Kidney capillary endothelial cell (primary cell): ENCODE data around the gene RPN2.
"Not testable (repeated sequence)": the region's sequence is repeated elsewhere in the genome, so short reads cannot be mapped to it uniquely, and the experiment has no call there.

Experiments
- DNase-seq: peaks from one replicate; pipeline ENCODE4 v3.0.0-alpha.2; 2018; ENCODE audit warnings: low spot score

Gene RPN2

DNA sequence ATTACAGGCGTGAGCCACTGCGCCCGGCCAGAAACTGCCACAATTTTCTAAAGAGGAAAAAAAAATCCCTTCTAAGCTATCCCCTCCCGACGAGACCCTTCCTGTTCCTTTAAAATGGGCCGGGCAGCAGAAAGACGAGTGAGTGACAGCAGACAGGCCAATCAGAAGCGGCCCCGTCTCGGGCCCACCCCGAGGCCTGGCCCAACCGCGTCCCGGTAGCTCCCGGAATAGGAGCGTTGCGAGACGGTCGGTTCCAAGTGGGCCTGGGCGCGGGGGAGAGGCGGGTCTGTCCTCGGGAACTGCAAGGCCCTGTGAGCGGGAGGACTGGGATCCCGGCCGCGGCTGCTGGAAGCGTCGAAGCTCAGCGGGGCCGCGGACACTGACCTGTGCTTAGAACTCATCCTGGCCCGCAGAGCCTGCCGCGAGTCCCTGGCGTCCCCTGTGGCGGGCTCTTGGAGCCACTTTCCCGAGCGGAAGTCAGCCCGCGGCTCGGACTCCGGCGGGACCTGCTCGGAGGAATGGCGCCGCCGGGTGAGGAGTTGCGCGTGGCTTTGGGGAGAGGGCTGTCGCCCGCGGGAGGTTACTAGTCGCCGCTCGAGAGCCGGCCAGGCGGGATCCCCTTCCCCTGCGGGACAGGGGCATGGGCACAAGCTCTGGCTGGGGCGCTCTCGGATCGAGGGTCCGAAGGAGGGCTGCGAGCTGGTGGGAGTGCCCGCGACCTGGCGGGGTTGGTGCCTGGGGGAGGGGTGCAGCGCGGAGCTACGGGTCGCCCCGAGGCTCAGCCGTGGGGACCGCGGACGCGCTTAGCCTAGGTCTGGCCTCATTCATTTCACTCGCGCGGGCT is at the start of gene RPN2, which contains the start of gene MROH8:
Gene RPN2 (plus strand): TSS at position 492 of the 844 bp plus-strand sequence. CDS start 27 bp downstream, at position 519.
Gene MROH8 (minus strand): TSS at position 710 of the 844 bp plus-strand sequence.
- peak; percentile 95 for DNase-seq

DNA sequence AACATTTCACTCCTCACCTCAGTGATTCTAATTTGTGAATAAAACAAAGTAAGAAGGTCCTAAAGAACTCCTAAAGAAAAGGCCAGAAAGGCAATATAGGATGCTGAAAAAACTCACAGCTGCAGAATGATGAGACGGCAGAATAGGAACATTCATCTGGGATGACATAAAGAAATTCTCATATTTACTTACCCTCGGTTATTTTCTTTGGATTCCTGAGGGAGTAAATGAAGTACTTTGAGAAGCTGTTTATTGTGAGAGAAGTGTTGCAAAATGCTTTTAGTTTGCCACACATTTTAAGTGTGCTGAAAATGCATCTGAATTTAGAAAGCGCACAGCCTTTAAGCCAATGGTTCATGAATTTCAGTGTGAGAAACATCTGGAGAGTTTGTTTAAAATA is 47.6 kb upstream of the RPN2 start:
- DNase-seq: no peak

DNA sequence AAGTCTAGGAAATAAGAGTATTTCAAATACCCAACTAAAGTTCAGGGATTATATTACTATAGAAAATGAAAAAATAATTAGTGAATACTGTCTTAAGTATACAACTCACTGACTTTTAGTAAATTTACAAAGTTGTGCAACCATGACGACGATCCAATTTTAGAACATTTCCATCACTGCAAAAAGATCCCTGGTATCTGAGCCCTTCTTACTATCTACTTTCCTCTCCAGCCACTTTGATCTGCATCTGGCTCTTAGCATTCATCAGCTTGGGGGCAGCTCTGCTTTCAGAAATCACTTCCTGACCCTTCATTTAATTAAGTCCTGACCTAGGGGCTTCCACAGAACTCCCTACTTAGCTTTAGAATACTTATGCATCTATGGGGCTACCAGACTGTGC is 45.2 kb upstream of the RPN2 start:
- DNase-seq: no peak

DNA sequence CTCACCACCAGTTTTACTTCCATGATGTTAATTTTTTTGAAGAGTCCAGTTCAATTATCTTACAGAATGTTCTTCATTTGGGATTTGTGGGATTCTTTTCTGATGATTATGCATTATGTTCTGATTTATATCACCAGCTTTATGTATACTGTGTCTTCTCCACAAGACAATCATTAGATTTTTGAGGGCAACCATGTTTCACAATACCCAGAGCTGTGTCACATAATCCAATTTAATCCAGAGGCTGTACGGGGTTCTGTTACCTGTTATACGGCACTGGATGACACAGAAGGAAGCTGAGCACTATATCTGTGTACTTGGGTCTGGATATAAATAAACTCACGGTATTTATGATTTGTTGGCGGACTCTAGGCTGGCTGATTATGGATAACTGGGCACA is 41.6 kb upstream of the RPN2 start:
- no peak for DNase-seq

- no peak for DNase-seq
Observed at GRCh38 chr20:37142708-37143107, 36.4 kb upstream of the RPN2 start.

GRCh38 chr20:37144856-37145404 is 34.2 kb upstream of the RPN2 start:
- DNase-seq: no peak

DNA sequence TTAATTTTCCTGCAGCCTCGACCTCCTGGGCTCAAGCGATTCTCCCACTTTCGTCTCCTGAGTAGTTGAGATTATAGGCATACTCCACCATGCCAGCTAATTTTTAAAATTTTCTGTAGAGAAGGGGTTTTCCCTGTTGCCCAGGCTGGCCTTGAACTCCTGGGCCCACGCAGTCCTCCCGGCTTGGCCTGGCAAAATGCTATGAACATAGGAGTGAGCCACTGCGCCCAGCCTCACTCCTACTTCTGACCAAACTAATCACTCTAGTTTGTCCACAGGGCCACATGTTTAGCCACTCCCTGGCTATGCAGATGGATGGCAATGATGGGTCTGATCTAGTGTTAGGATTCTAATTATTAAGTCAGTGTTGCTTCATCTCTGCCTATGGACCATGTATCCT is 31.9 kb upstream of the RPN2 start:
- DNase-seq: no peak

DNA sequence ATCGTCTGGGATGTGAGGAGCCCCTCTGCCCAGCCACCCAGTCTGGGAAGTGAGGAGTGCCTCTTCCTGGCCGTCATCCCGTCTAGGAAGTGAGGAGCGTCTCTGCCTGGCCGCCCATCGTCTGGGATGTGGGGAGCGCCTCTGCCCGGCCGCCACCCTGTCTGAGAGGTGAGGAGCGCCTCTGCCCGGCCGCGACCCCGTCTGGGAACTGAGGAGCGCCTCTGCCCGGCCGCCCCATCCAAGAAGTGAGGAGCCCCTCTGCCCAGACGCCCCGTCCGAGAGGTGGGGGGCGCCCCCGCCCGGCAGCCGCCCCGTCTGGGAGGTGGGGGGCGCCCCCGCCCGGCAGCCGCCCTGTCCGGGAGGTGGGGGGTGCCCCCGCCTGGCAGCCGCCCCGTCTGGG is 28.3 kb upstream of the RPN2 start:
- not testable (repeated sequence) for DNase-seq

GRCh38 chr20:37151529-37151928 is 27.6 kb upstream of the RPN2 start:
- no peak for DNase-seq

DNA sequence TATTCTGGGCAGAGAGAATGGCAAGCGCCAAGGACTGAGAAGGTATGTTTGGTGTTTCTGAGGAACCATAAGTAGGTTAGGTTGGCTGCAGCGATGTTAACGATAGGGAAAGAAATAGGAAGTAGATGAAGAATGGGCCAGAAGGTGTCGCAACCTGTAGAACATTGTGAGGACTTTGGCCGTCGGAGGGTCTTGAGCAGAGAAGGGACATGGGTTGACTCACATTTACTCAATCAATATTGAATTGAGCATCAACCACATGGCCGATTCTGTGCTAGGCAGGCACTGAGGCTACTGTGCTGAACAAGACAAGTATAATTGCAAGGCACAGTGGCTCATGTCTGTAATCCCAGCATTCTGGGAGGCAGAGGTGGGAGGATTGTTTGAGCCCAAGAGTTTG is 26.8 kb upstream of the RPN2 start:
- no peak for DNase-seq

DNA sequence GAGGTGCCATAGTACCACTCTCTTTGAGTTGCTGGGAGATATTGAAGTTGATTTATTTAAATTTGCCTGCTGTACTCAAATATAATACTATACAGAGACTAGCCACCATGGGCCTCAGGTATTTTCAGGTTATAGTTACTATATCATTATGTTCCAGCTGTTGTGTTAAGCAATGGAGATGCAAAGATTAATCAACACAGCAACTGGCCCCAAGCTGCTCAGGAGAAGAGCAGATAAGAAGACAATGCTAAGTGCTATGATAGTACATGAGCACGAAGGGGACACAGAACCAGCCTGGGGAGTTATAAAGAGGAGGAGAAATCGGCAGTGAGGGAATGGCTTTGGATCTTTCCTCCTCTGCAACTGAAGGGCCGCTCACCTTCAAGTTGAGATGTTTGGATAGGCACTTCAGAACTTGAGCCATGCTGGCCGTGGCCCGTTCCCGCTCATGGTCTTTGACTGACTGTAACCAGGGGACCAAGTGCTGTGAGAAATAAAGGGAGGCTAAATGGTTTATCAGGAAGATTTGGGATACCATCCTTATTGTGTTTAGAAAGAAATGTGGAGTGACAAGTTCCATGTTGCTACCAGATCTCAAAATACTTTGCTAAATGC is 24.3 kb upstream of the RPN2 start:
- DNase-seq: no peak

DNA sequence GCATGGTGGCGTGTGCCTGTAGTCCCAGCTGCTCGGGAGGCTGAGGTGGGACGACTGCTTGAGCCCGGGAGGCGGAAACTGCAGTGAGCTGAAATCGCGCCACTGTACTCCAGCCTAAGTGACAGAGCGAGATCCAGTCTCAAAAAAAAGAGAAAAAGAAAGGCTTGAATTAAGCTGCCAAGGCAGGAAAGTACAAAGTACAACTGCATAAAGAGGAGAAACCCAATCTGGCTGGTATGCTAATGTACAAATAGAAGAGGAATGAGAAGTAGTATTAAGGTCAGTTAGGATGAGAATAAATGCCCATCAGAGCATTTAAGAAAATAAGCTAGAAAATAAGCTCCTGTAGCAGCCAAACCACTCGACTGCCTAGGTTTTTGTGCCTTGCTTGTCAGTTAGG is 23.1 kb upstream of the RPN2 start:
- no peak for DNase-seq

DNA sequence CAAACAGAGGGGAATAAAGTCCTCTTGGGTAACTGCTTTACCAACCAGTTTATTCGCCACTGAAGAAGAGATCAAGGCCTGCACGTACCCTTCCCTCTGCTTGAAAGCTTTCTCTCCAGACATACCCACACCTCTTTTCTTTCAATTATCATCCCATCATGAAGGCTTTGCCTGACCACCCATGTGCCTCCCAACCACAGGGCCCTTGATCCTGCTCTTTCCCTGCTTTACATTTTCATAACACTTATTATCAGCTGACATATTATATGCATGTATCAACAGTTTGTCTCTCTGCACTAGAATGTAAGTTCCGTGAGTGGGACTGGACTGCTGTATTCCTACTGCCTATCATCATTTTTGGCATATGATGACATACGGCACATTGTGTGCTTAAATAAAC is 20.9 kb upstream of the RPN2 start:
- DNase-seq: no peak

DNA sequence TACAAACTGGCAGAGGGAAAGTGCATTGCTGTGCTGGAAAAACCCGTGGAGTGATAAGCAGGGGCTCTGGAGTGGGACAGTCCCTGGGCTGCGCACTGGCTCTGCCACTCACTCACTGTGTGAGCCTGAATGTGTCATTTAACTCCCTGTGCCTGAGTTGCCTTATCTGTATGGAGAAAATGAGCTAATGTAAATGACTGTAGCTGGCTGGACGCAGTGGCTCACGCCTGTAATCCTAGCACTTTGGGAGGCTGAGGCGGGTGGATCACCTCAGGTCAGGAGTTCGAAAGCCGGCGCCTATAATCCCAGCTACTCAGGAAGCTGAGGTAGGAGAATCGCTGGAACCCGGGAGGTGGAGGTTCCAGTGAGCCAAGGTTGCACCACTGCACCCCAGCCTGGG is 18.4 kb upstream of the RPN2 start:
- DNase-seq: no peak

DNA sequence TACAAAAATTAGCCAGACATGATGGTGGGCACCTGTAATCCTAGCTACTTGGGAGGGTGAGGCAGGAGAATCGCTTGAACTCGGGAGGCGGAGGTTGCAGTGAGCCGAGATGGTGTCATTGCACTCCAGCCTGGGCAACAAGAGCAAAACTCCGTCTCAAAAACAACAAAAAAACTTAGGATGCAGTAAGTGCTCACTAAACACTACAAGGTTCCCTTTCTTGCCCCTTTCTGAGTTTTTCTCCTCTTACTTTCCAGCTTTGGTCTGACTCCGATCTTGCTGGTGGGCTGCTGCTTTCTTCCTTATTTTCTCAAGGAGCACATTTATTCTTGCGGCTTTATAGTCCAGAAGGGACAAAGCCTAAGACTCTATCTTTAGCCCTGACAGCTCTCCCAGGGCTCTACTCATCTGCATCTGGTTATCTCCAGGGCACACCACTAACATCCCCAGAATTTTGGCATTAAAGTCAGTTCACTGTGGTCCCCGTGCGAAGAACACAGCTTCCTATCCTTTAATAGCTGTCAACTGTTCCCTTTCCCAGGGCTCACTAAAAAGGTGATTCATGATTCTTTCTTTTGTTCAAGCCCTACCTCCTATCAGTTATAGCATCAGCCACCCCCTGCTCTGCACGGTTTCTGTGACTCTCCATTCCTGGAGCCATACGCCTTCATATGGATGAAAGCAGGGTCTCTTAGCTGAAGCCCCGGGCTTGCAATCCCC is 17.1 kb upstream of the RPN2 start:
- no peak for DNase-seq

DNA sequence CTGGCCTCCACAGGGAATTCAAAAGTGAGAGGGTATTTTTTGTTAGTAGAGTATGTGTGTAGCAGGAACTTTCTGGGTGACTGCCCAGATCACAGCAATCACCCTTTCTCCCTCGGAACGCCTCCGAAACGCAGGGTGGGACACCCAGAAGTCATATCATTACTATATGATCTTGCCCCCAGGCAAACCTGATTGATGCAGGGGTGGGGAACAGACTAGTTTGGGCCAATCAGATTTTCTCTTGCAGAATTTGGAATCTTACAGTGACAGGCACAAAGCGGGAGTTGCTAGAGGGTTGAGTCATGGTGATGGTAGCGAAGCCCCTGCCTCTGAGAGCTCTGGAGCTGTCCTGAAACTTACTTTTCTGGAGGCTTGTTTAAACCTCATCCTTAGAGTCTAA is 16.5 kb upstream of the RPN2 start:
- DNase-seq: no peak

DNA sequence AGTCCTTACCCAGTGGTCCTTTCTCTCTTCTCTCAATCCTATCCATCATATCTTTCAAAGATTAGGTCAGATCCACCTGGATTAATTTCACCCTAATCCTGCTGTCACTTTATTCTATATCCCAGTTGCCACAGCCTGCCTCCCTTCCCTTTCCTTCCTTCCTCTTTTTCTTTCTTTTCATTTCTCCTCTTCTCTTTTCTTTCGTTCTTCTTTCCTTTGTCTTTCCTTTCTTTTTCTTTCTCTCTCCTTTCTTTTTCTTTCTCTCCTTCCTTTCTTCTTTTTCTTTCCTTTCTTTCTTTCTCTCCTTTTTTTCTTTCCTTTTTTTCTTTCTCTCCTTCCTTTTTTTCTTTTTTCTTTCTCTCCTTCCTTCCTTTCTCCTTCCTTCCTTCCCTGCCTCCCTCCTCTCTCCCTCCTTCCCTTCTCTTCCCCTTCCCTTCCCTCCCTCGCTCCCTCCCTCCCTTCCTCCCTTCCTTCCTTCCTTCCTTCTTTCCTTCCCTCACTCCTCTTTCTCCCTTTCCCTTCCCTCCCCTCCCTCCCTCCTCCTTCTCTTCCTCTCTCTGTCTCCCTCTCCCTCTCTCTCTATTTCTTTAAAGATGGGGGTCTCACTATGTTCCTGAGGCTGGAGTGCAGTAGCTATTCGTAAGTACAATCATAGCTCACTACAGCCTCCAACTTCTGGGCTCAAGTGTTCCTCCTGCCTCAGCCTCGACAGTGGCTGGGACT is 15.1 kb upstream of the RPN2 start:
- DNase-seq: no peak

DNA sequence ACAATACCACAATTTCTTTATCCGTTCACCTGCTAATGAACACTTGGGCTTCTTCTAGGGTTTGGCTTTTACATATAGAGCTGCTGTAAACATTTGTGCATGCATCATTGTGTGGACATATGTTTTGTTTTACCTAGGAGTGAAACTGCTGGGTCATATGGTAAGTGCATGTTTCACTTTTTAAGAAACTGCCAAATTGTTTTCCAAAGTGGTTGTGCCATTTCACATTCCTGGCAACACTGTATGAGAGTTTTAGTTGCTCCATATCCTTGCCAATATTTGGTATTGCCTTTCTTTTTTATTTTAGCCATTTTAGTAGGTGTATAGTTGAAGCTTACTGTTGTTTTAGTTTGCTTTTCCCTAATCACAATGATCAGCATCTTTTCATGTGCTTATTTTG is 14.1 kb upstream of the RPN2 start:
- no peak for DNase-seq

- no peak for DNase-seq
Observed at GRCh38 chr20:37166867-37167266, 12.3 kb upstream of the RPN2 start.

GRCh38 chr20:37172836-37173235 is 6.3 kb upstream of the RPN2 start:
- no peak for DNase-seq

GRCh38 chr20:37179683-37180524 is 774 bp downstream of the RPN2 start:
- DNase-seq: peak; percentile 55
